Ecto neural progenitor cell (in vitro differentiated cells): ENCODE data around the gene FBN3.

ENCODE experiments used
- DNase-seq: peaks from one replicate; pipeline ENCODE4 v3.0.0-alpha.2; 2018; ENCODE audit warnings: low spot score

The FBN3 gene

GRCh38 chr19:8020681-8021080 lies 128.7 kb downstream of the FBN3 start:
- DNase-seq, result no peak

GRCh38 chr19:8017808-8018207 lies 131.6 kb downstream of the FBN3 start:
- no peak for DNase-seq
